ENCODE measurements around the gene PORCN. TPM values are rescaled to one million over a fixed set of nuclear protein-coding genes. Genes with fewer than 3 reads are reported as not detected.

Gene PORCN
- total and polyA plus RNA-seq, 9 of the 15 experiments (the other 6 are each of a cell fraction or from before 2014, with no cell fraction given) = 0.34 to 5.1 (median 2.8) TPM

DNA sequence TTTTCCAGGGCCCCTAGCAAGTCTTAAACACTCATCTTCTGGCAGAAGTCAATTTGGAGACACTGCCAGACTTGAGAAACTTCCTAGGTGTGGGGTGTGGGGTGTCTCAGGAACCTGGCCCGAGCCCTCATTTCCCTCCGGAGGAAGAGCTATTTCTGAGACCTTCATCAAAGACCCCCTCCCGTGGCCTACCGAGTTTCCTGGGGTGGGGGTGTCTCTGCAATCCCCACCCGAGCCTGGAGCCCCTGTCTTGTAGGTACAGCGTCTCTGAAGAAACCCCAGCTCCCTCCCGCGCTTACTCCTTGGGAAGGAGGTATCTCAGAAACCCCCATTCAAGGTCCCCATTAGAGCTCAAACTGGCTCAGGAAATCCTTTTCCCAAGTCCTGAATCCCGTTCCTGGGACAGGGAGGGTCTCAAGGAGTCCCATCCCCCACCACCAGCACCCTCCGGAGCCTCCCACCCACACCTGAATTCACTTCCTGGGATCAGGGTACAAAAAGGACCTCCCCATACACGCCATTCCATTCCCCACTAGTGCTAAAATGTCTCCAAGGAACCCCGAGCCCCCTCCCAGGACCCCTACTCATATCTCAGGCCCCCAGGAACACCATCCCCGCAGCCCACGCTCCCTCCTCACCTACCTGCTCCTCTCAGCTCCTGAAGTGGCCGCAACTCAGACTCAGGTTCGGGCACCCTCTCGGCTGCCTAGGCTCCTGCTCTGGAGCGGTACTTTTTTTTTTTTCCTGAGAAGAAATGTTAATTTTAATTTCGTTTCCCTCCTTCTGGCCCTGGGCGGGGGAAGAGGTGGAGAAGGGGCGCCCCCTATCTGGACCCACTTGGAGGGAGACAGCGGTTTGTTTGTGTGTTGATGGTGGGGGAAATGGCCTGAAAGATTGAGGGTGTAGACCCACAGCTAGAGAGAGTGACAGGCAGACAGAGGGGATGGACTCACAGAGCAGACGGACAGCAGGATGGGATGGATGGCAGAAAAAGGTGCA is 39.8 kb upstream of the PORCN start (continued):
- TF ChIP-seq, protein P1, sequence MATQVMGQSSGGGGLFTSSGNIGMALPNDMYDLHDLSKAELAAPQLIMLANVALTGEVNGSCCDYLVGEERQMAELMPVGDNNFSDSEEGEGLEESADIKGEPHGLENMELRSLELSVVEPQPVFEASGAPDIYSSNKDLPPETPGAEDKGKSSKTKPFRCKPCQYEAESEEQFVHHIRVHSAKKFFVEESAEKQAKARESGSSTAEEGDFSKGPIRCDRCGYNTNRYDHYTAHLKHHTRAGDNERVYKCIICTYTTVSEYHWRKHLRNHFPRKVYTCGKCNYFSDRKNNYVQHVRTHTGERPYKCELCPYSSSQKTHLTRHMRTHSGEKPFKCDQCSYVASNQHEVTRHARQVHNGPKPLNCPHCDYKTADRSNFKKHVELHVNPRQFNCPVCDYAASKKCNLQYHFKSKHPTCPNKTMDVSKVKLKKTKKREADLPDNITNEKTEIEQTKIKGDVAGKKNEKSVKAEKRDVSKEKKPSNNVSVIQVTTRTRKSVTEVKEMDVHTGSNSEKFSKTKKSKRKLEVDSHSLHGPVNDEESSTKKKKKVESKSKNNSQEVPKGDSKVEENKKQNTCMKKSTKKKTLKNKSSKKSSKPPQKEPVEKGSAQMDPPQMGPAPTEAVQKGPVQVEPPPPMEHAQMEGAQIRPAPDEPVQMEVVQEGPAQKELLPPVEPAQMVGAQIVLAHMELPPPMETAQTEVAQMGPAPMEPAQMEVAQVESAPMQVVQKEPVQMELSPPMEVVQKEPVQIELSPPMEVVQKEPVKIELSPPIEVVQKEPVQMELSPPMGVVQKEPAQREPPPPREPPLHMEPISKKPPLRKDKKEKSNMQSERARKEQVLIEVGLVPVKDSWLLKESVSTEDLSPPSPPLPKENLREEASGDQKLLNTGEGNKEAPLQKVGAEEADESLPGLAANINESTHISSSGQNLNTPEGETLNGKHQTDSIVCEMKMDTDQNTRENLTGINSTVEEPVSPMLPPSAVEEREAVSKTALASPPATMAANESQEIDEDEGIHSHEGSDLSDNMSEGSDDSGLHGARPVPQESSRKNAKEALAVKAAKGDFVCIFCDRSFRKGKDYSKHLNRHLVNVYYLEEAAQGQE (IDR thresholded peaks at IDR 0.05; ENCODE audit: borderline replicate concordance) = peak; percentile 46; the same call in 1 of the 2 replicates
- TF ChIP-seq, protein P1 (CRISPR knock-in tag; IDR thresholded peaks at IDR 0.05; ENCODE audit: low read depth) = no peak
- TF ChIP-seq ZFP36 (IDR thresholded peaks at IDR 0.05; ENCODE audit: low read depth, low read length, partially characterized antibody) (no peak), CTBP1 (IDR thresholded peaks at IDR 0.05; ENCODE audit: borderline replicate concordance) (peak; percentile 39; the same call in 1 of the 2 replicates), CBFB (CRISPR knock-in tag; IDR thresholded peaks at IDR 0.05) (no peak), POLR2G (IDR thresholded peaks at IDR 0.05; ENCODE audit: low read depth, low read length) (peak; percentile 50), PYGO2 (tag; IDR thresholded peaks at IDR 0.05) (no peak), SUPT5H (IDR thresholded peaks at IDR 0.05) (peak; percentile 46; the same call in 1 of the 2 replicates), ZNF274 (IDR thresholded peaks at IDR 0.05; ENCODE audit: borderline replicate concordance, low read depth, low read length) (no peak), PRPF4 (IDR thresholded peaks at IDR 0.05; ENCODE audit: insufficient read depth, low read depth, low read length, poor library complexity, severe bottlenecking) (no peak), PML (IDR thresholded peaks at IDR 0.05; ENCODE audit: low read length) (no peak)
- TF ChIP-seq, protein P2, sequence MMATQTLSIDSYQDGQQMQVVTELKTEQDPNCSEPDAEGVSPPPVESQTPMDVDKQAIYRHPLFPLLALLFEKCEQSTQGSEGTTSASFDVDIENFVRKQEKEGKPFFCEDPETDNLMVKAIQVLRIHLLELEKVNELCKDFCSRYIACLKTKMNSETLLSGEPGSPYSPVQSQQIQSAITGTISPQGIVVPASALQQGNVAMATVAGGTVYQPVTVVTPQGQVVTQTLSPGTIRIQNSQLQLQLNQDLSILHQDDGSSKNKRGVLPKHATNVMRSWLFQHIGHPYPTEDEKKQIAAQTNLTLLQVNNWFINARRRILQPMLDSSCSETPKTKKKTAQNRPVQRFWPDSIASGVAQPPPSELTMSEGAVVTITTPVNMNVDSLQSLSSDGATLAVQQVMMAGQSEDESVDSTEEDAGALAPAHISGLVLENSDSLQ (IDR thresholded peaks at IDR 0.05) = peak; percentile 89
- TF ChIP-seq, protein P3, sequence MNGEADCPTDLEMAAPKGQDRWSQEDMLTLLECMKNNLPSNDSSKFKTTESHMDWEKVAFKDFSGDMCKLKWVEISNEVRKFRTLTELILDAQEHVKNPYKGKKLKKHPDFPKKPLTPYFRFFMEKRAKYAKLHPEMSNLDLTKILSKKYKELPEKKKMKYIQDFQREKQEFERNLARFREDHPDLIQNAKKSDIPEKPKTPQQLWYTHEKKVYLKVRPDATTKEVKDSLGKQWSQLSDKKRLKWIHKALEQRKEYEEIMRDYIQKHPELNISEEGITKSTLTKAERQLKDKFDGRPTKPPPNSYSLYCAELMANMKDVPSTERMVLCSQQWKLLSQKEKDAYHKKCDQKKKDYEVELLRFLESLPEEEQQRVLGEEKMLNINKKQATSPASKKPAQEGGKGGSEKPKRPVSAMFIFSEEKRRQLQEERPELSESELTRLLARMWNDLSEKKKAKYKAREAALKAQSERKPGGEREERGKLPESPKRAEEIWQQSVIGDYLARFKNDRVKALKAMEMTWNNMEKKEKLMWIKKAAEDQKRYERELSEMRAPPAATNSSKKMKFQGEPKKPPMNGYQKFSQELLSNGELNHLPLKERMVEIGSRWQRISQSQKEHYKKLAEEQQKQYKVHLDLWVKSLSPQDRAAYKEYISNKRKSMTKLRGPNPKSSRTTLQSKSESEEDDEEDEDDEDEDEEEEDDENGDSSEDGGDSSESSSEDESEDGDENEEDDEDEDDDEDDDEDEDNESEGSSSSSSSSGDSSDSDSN (IDR thresholded peaks at IDR 0.05; ENCODE audit: borderline replicate concordance in 1 of 2, low read depth in 2 of 2, low read length in 2 of 2) = 0 out of 4 replicates have a peak, but pooled peaks of 1 of the 2 experiments have one; percentile 18
- TF ChIP-seq, protein P4, sequence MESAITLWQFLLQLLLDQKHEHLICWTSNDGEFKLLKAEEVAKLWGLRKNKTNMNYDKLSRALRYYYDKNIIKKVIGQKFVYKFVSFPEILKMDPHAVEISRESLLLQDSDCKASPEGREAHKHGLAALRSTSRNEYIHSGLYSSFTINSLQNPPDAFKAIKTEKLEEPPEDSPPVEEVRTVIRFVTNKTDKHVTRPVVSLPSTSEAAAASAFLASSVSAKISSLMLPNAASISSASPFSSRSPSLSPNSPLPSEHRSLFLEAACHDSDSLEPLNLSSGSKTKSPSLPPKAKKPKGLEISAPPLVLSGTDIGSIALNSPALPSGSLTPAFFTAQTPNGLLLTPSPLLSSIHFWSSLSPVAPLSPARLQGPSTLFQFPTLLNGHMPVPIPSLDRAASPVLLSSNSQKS (CRISPR knock-in tag; IDR thresholded peaks at IDR 0.05) = no peak
